Measurements from ENCODE around the gene LUC7L.

GRCh38 chr16:265711-266110, 36.5 kb upstream of the LUC7L start:
- TF ChIP-seq CTCF (IDR thresholded peaks at IDR 0.05; ENCODE audit: borderline replicate concordance, extremely low read depth, low read length, poor library complexity, severe bottlenecking) = no peak
- no peak for TF ChIP-seq EZH2 (IDR thresholded peaks at IDR 0.05; ENCODE audit: borderline replicate concordance, low read depth, low read length, severe bottlenecking)

All from DND-41 (cell line).